HepG2 (cell line): Measurements from ENCODE around the gene ZBTB7C. TPM values are rescaled to one million over a fixed set of nuclear protein-coding genes. Genes with fewer than 3 reads are reported as not detected.

Source experiments
- ATF7 ChIP-seq, 2 experiments: fragments of 450-650 bp in 1 of 2; sonication (generic) in 1 of 2; formaldehyde crosslinking in 1 of 2; IDR thresholded peaks; 2 replicates each; pipeline versions ENCODE4 v1.4.0 to v1.6.1; 2016 to 2020; ENCODE audit warnings: antibody characterized with exemption in 1 of 2, mild to moderate bottlenecking in 1 of 2, missing genetic modification reagents in 1 of 2
- CENPX ChIP-seq: sonication (generic); formaldehyde crosslinking; IDR thresholded peaks from 2 replicates; pipeline ENCODE4 v1.9.0; 2021; ENCODE audit warnings: mild to moderate bottlenecking, missing genetic modification reagents, moderate library complexity
- CHD2 ChIP-seq: IDR thresholded peaks from 2 replicates; pipeline ENCODE4 v1.6.1; 2011; ENCODE audit warnings: low read depth, low read length, improper control_type of control experiment
- KLF9 ChIP-seq: IDR thresholded peaks from 2 replicates; pipeline ENCODE4 v1.6.1; 2016; ENCODE audit warnings: low read depth
- NR2F2 ChIP-seq: IDR thresholded peaks from 2 replicates; pipeline ENCODE4 v1.6.1; 2012; ENCODE audit warnings: low read depth, inconsistent platforms, borderline replicate concordance
- POLR2G ChIP-seq: fragments of 200-400 bp; formaldehyde crosslinking; IDR thresholded peaks from 2 replicates; pipeline ENCODE4 v1.6.1; 2018; ENCODE audit warnings: mild to moderate bottlenecking, low read depth, low read length, moderate library complexity
- SCMH1 ChIP-seq: sonication (generic); formaldehyde crosslinking; IDR thresholded peaks from 2 replicates; pipeline ENCODE4 v1.9.0; 2021; ENCODE audit warnings: missing genetic modification reagents, mild to moderate bottlenecking, borderline replicate concordance
- ZBTB7A ChIP-seq: sonication (generic); formaldehyde crosslinking; IDR thresholded peaks from 2 replicates; pipeline ENCODE4 v1.8.0; 2022; ENCODE audit warnings: mild to moderate bottlenecking, missing genetic modification reagents
- ZKSCAN1 ChIP-seq: fragments of 150-350 bp; IDR thresholded peaks from 2 replicates; pipeline ENCODE4 v1.6.1; 2014; ENCODE audit warnings: low read length
- ZNF160 ChIP-seq: sonication (generic); formaldehyde crosslinking; IDR thresholded peaks from 2 replicates; pipeline ENCODE4 v1.8.0; 2022; ENCODE audit warnings: mild to moderate bottlenecking, inconsistent platforms, missing genetic modification reagents
- ZNF337 ChIP-seq: sonication (generic); formaldehyde crosslinking; IDR thresholded peaks from 2 replicates; pipeline ENCODE4 v1.5.1; 2020; ENCODE audit warnings: missing genetic modification reagents, low read depth, mild to moderate bottlenecking, borderline replicate concordance
- ZNF510 ChIP-seq: sonication (generic); formaldehyde crosslinking; IDR thresholded peaks from 2 replicates; pipeline ENCODE4 v1.4.0; 2020; ENCODE audit warnings: low read depth, mild to moderate bottlenecking, missing genetic modification reagents
- ZNF7 ChIP-seq: IDR thresholded peaks from 2 replicates; pipeline ENCODE4 v1.6.1; 2016; ENCODE audit warnings: missing biosample characterization, missing genetic modification reagents
- ZSCAN12 ChIP-seq: sonication (generic); formaldehyde crosslinking; IDR thresholded peaks from 2 replicates; pipeline ENCODE4 v1.9.0; 2021; ENCODE audit warnings: mild to moderate bottlenecking, missing genetic modification reagents
- polyA plus RNA-seq, 8 experiments: library from polyadenylated mRNA; depleted of rRNA in 3 of 8; stranded (reverse) in 7 of 8; unstranded in 1 of 8; fragments of >200 nt; fragmentation: Illumina TruSeq in 4 of 8; extraction: Trizol in 4 of 8; gene quantifications; 2 replicates each; pipeline versions ENCODE4 v1.2.1 to v1.2.3, GENCODE V29; 2011 to 2016; ENCODE audit warnings: low read depth in 4 of 8, missing spikeins in 1 of 8, mixed read lengths in 1 of 8; ENCODE audit not compliant: insufficient read depth in 1 of 8
- total RNA-seq, 5 experiments: library from RNA; depleted of rRNA; stranded (reverse); fragments of >200 nt; fragmentation: Illumina TruSeq; extraction: Trizol; gene quantifications; 2 replicates each; pipeline ENCODE4 v1.2.3, GENCODE V29; 2016; ENCODE audit warnings: low read depth in 1 of 5
- TF ChIP-seq, protein P1 (sequence below), 2 experiments: sonication (generic) in 1 of 2; formaldehyde crosslinking in 1 of 2; IDR thresholded peaks; 2 replicates each; pipeline versions ENCODE4 v1.4.0 to v1.6.1; 2016 to 2020; ENCODE audit warnings: borderline replicate concordance in 1 of 2, low read depth in 1 of 2, mild to moderate bottlenecking in 1 of 2, missing genetic modification reagents in 1 of 2
- TF ChIP-seq, protein P2 (sequence below): IDR thresholded peaks from 2 replicates; pipeline ENCODE4 v1.6.1; 2016; ENCODE audit warnings: low read depth, borderline replicate concordance
- TF ChIP-seq, protein P3 (sequence below): sonication (generic); formaldehyde crosslinking; IDR thresholded peaks from 2 replicates; pipeline ENCODE4 v1.4.0; 2020; ENCODE audit warnings: missing genetic modification reagents
- TF ChIP-seq, protein P4 (sequence below): sonication (generic); formaldehyde crosslinking; IDR thresholded peaks from 2 replicates; pipeline ENCODE4 v1.9.0; 2022; ENCODE audit warnings: missing genetic modification reagents, mild to moderate bottlenecking, borderline replicate concordance

The ZBTB7C gene
- total and polyA plus RNA-seq, 2 of the 13 experiments (the other 11 are each of a cell fraction or from before 2014, with no cell fraction given): 0.01 to 0.04 TPM

DNA sequence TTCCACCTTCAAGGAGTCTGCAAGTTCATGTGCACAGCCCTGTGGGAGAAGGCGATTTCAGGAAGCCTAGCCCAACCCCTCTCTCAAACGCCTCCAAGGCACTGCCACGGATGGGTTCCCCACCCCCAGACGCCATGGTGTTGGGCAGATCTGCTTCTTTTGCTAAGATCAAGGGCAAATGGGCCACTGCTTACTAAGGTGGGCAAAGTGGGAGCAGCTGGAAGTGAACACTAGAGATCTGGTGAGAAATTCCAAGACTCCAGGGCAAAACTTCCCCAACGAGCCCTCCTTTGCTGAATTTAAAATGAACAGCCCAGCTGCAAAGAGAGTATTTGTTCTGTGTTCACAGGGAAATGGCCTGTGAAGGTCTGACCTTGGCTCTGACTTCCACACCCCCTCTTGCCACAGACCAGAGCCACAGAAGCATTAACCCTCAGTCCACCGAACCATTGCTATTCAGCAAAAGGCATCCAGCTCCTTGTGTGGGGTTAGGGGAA is 45.1 kb upstream of the ZBTB7C start (continued):
- TF ChIP-seq, protein P1, sequence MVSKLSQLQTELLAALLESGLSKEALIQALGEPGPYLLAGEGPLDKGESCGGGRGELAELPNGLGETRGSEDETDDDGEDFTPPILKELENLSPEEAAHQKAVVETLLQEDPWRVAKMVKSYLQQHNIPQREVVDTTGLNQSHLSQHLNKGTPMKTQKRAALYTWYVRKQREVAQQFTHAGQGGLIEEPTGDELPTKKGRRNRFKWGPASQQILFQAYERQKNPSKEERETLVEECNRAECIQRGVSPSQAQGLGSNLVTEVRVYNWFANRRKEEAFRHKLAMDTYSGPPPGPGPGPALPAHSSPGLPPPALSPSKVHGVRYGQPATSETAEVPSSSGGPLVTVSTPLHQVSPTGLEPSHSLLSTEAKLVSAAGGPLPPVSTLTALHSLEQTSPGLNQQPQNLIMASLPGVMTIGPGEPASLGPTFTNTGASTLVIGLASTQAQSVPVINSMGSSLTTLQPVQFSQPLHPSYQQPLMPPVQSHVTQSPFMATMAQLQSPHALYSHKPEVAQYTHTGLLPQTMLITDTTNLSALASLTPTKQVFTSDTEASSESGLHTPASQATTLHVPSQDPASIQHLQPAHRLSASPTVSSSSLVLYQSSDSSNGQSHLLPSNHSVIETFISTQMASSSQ (IDR thresholded peaks at IDR 0.05; ENCODE audit: low read depth): peak; percentile 28; the same call in 1 of the 2 replicates
- TF ChIP-seq, protein P1 (CRISPR knock-in tag; IDR thresholded peaks at IDR 0.05; ENCODE audit: borderline replicate concordance): peak; percentile 34; the same call in 1 of the 2 replicates
- no peak for TF ChIP-seq ZSCAN12 (CRISPR knock-in tag)
- TF ChIP-seq, protein P2, sequence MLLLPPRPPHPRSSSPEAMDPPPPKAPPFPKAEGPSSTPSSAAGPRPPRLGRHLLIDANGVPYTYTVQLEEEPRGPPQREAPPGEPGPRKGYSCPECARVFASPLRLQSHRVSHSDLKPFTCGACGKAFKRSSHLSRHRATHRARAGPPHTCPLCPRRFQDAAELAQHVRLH (CRISPR knock-in tag): 0 out of 2 replicates have a peak, but pooled peaks have one; percentile 46
- 0 out of 2 replicates have a peak, but pooled peaks have one; percentile 48 for TF ChIP-seq NR2F2
- no peak for TF ChIP-seq ZBTB7A (CRISPR knock-in tag)
- TF ChIP-seq CHD2: no peak
- no peak for TF ChIP-seq CENPX
- no peak for TF ChIP-seq SCMH1 (CRISPR knock-in tag)
- TF ChIP-seq ZKSCAN1: peak; percentile 82
- peak; percentile 62; the same call in 1 of the 2 replicates for TF ChIP-seq ZNF337 (CRISPR knock-in tag)
- TF ChIP-seq ZNF7 (CRISPR knock-in tag): no peak
- no peak for TF ChIP-seq ZNF510
- no peak for TF ChIP-seq ATF7 (IDR thresholded peaks at IDR 0.05)
- TF ChIP-seq ATF7 (CRISPR knock-in tag; IDR thresholded peaks at IDR 0.05): no peak
- TF ChIP-seq, protein P3, sequence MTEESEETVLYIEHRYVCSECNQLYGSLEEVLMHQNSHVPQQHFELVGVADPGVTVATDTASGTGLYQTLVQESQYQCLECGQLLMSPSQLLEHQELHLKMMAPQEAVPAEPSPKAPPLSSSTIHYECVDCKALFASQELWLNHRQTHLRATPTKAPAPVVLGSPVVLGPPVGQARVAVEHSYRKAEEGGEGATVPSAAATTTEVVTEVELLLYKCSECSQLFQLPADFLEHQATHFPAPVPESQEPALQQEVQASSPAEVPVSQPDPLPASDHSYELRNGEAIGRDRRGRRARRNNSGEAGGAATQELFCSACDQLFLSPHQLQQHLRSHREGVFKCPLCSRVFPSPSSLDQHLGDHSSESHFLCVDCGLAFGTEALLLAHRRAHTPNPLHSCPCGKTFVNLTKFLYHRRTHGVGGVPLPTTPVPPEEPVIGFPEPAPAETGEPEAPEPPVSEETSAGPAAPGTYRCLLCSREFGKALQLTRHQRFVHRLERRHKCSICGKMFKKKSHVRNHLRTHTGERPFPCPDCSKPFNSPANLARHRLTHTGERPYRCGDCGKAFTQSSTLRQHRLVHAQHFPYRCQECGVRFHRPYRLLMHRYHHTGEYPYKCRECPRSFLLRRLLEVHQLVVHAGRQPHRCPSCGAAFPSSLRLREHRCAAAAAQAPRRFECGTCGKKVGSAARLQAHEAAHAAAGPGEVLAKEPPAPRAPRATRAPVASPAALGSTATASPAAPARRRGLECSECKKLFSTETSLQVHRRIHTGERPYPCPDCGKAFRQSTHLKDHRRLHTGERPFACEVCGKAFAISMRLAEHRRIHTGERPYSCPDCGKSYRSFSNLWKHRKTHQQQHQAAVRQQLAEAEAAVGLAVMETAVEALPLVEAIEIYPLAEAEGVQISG (CRISPR knock-in tag): peak; percentile 44; the same call in 1 of the 2 replicates
- TF ChIP-seq ZNF160 (CRISPR knock-in tag): no peak
- peak; percentile 59; the same call in 1 of the 2 replicates for TF ChIP-seq POLR2G
- no peak for TF ChIP-seq KLF9 (CRISPR knock-in tag)
- TF ChIP-seq, protein P4, sequence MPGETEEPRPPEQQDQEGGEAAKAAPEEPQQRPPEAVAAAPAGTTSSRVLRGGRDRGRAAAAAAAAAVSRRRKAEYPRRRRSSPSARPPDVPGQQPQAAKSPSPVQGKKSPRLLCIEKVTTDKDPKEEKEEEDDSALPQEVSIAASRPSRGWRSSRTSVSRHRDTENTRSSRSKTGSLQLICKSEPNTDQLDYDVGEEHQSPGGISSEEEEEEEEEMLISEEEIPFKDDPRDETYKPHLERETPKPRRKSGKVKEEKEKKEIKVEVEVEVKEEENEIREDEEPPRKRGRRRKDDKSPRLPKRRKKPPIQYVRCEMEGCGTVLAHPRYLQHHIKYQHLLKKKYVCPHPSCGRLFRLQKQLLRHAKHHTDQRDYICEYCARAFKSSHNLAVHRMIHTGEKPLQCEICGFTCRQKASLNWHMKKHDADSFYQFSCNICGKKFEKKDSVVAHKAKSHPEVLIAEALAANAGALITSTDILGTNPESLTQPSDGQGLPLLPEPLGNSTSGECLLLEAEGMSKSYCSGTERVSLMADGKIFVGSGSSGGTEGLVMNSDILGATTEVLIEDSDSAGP (CRISPR knock-in tag): peak; percentile 34; the same call in 1 of the 2 replicates
